AG04450 (cell line): ENCODE data around the gene PTPN20. TPM values are rescaled to one million over a fixed set of nuclear protein-coding genes. Genes with fewer than 3 reads are reported as not detected.

Experiments
- CTCF ChIA-PET: fragments of 300-600, 350-600 bp; formaldehyde crosslinking; extraction: SDS; loops from one replicate; lab custom pipeline; 2022; ENCODE audit warnings: antibody characterized with exemption, inconsistent platforms; lab: Charles Lee
- POLR2A ChIA-PET: fragments of 350-600 bp; formaldehyde crosslinking; extraction: SDS; loops from one replicate; lab custom pipeline; 2021; ENCODE audit warnings: antibody characterized with exemption, inconsistent platforms; lab: Yijun Ruan, JAX
- DNase-seq: peaks from one replicate; pipeline ENCODE4 v3.0.0-alpha.2; 2011; ENCODE audit warnings: low read depth, low spot score
- H3K27ac ChIP-seq: one replicate; pipeline ENCODE4 v1.5.1; 2012; ENCODE audit warnings: low read depth, low read length, control low read depth
- H3K27me3 ChIP-seq: one replicate; pipeline ENCODE4 v1.6.0; 2012; ENCODE audit warnings: low read length; ENCODE audit not compliant: control insufficient read depth, insufficient read depth
- H3K4me3 ChIP-seq: 2 replicates; pipeline ENCODE4 v1.5.1; 2011; ENCODE audit warnings: mild to moderate bottlenecking, low read depth, low read length, control low read depth
- H3K9me3 ChIP-seq: 2 replicates; pipeline ENCODE4 v1.5.1; 2012; ENCODE audit warnings: low read length; ENCODE audit not compliant: control insufficient read depth, insufficient read depth
- polyA plus RNA-seq: library from polyadenylated mRNA; depleted of rRNA; stranded (reverse); fragments of >200 nt; gene quantifications from 2 replicates; pipeline ENCODE4 v1.2.3, GENCODE V29; 2011
- TF ChIP-seq, protein P1 (sequence below): IDR thresholded peaks from 2 replicates; pipeline ENCODE4 v1.5.1; 2011; ENCODE audit warnings: low read depth, low read length, control low read depth, inconsistent platforms

PTPN20 gene
- polyA plus RNA-seq, 1 experiment = not detected

GRCh38 chr10:47025540-47026300 is 114.5 kb downstream of the PTPN20 start:
- no peaks in the 10 kb centered on the region for H3K27me3 ChIP-seq
- H3K9me3 ChIP-seq = no peaks in the 10 kb centered on the region; the same call in 1 of the 2 replicates
- no peak overlapping the region for H3K27ac ChIP-seq
- no peak for DNase-seq
- ChIA-PET CTCF (interaction anchor here (0.8 to 3.4 kb wide), 16 partner anchors 13 to 313 kb away, joined by 3 to 82 read pairs (median 5); partner anchors contain the start of gene GDF10), POLR2A (no interaction called here)
- H3K4me3 ChIP-seq = no peak overlapping the region
- TF ChIP-seq, protein P1, sequence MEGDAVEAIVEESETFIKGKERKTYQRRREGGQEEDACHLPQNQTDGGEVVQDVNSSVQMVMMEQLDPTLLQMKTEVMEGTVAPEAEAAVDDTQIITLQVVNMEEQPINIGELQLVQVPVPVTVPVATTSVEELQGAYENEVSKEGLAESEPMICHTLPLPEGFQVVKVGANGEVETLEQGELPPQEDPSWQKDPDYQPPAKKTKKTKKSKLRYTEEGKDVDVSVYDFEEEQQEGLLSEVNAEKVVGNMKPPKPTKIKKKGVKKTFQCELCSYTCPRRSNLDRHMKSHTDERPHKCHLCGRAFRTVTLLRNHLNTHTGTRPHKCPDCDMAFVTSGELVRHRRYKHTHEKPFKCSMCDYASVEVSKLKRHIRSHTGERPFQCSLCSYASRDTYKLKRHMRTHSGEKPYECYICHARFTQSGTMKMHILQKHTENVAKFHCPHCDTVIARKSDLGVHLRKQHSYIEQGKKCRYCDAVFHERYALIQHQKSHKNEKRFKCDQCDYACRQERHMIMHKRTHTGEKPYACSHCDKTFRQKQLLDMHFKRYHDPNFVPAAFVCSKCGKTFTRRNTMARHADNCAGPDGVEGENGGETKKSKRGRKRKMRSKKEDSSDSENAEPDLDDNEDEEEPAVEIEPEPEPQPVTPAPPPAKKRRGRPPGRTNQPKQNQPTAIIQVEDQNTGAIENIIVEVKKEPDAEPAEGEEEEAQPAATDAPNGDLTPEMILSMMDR = no peak

DNA sequence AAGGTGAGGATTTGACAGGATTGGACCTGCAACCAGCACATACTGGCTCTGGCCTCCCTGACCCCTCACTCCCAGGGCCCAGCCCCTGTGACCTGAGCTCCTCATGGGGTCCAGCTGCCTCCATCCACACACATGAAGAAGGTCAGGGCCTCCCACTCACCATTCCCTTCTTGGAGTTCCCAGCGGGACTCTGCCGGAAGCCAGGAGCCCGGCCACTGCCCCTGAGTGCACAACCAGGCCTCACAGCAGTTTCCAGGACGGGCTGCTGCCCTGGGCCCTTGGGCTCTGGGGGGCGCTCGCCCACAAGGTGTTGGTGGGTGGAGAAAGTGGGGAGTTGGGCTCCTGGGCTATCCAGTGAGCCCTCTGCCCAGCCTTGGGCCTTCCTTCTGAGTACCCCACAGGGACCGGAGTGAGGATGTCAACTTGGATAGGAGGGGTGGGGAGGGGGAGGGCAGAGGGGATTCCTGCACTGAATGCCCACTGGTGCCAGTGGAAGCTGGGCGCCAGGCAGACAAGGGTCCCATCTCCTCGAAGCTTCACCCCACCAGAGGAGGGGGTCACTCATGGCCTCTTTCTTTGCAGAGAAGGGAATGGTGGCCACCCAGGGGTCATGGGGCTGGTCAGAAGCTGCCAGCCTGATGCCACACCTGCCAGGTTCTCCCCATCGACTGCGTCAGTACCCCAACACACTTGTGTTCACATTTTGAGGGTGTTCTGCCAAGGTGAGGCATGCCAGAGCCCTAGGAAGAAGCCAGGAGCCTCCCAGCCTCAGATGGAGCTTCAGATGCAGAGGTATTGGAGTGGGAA is 115.3 kb downstream of the PTPN20 start:
- H3K9me3 ChIP-seq = no peaks in the 10 kb centered on the region; the same call in 1 of the 2 replicates
- TF ChIP-seq, protein P1 = no peak
- no peak overlapping the region for H3K4me3 ChIP-seq
- no peak overlapping the region for H3K27ac ChIP-seq
- DNase-seq = no peak
- CTCF ChIA-PET = interaction anchor here (0.5 to 3.4 kb wide), 8 partner anchors 14 to 286 kb away, joined by 3 to 82 read pairs (median 16); no protein-coding TSS in a partner anchor
- no peaks in the 10 kb centered on the region for H3K27me3 ChIP-seq
- POLR2A ChIA-PET = no interaction called here

DNA sequence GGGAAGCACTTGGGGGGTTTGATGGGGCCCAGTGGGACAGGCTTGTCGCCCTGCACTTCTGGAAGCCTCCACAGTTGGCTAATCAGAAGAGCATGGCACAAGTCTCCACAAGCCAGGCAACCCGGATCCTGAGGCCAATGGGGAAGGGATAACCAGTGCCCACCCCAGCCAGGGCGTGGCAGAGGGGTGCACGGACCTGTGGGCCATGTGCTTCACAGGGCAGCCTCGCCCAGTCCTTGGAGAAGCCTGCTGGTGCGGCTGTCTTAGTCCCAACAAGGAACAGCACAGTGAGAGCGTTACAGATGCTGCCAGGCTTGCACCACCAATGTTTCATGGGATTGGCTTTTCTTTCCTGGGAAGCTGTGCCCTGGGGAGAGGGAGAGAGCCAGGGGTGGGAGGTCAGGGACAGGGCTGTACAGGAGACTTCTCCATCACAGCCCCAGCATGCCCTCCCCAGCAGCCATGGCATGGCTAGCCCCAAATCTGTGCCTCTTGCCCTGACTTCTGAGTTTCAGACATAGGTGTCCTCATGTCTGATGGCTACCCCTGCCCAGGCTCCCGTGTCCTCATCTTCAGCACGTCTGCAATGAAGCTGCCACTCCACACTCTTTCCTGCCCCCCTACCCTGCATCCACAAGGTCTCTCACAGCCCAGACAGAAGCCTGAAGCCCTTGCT is 116.0 kb downstream of the PTPN20 start:
- Histone ChIP-seq H3K9me3 (no peaks in the 10 kb centered on the region; the same call in 1 of the 2 replicates), H3K27ac (no peak overlapping the region), H3K27me3 (no peaks in the 10 kb centered on the region), H3K4me3 (no peak overlapping the region)
- TF ChIP-seq, protein P1 = no peak
- DNase-seq = no peak
- ChIA-PET POLR2A (no interaction called here), CTCF (interaction anchor here (0.5 to 3.4 kb wide), 2 partner anchors 20 to 93 kb away, joined by 5 to 35 read pairs; no protein-coding TSS in a partner anchor)

GRCh38 chr10:47027784-47028260 is 116.6 kb downstream of the PTPN20 start:
- ChIA-PET POLR2A (no interaction called here), CTCF (no interaction called here)
- Histone ChIP-seq H3K9me3 (no peaks in the 10 kb centered on the region; the same call in 1 of the 2 replicates), H3K4me3 (no peak overlapping the region), H3K27me3 (no peaks in the 10 kb centered on the region), H3K27ac (no peak overlapping the region)
- TF ChIP-seq, protein P1 = no peak
- DNase-seq = no peak
